ENCODE measurements around the gene HOXA10. TPM values are rescaled to one million over a fixed set of nuclear protein-coding genes. Genes with fewer than 3 reads are reported as not detected.

The HOXA10 gene
- total RNA-seq, 1 experiment from 2014 or later = not detected

DNA sequence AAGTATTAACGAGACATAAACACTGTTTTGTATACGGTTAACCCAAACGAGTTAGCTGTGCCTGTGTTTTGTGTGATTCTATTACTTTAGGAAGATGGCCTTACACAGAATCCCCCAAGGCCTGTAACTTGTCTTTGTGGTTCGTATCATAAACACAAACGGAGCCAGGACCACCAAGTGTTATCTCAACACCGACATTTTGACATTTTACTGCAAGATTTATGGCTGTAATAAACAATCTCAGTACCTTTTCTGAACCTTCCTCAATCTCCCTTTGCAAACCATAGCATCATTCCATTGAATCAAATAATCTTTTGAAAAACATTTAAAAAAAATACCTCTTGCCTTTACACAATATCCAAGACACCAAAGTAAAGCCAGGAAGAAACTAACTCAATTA, 41.1 kb downstream of the HOXA10 start:
- no peak overlapping the region for H3K4me2 ChIP-seq (ENCODE audit: insufficient read depth, insufficient read length, low read length)
- no peak overlapping the region for H3K4me3 Mint-ChIP-seq
- peaks cover 97% of the 10 kb centered on the region for H3K27me3 Mint-ChIP-seq (ENCODE audit: low read depth)
- H3K4me1 ChIP-seq (ENCODE audit: insufficient read depth, low read length) = no peaks in the 10 kb centered on the region
- TF ChIP-seq CTCF (conservative IDR thresholded peaks at IDR 0.05) = no peak
- H3K18ac ChIP-seq (ENCODE audit: insufficient read length, low read depth, low read length) = no peak overlapping the region
- WGBS (ENCODE audit: extremely low coverage, insufficient read length, low lambda C conversion rate) = no CpG with 5 or more reads among the region's 6 CpGs
- H3K9ac ChIP-seq (ENCODE audit: extremely low read depth, insufficient read length, low read length) = no peak overlapping the region
- no peaks in the 10 kb centered on the region for H3K79me2 ChIP-seq (ENCODE audit: insufficient read depth, low read length)
- H4K8ac ChIP-seq (replicated peaks; ENCODE audit: insufficient read length, low read depth, low read length) = no peak overlapping the region
- H3T11ph ChIP-seq (ENCODE audit: low read length) = no peak overlapping the region
- no peak overlapping the region for H2BK15ac ChIP-seq (ENCODE audit: low read depth, low read length)
- H2BK20ac ChIP-seq (ENCODE audit: low read depth, low read length, poor library complexity, severe bottlenecking) = no peak overlapping the region
- H2BK5ac ChIP-seq (ENCODE audit: insufficient read length, low read length) = no peak overlapping the region
- peaks cover 0 to 7% of the 10 kb centered on the region in 2 experiments; a peak in 3 of 5 replicates for H3K9me3 Mint-ChIP-seq
- H2AFZ ChIP-seq (ENCODE audit: low read length) = no peak overlapping the region
- H3K36me3 Mint-ChIP-seq (ENCODE audit: insufficient read depth in 1 of 3, low read depth in 3 of 3) = no peaks in the 10 kb centered on the region; a peak in 1 of 7 replicates
- H3K4me1 Mint-ChIP-seq = no peaks in the 10 kb centered on the region
- H3K56ac ChIP-seq (ENCODE audit: insufficient read length, low read depth, low read length) = no peak overlapping the region
- H3K79me1 ChIP-seq (ENCODE audit: insufficient read depth, low read depth, low read length, poor library complexity, severe bottlenecking) = no peaks in the 10 kb centered on the region
- no peak overlapping the region for H2BK12ac ChIP-seq (ENCODE audit: insufficient read length, low read depth, low read length)
- H3K4ac ChIP-seq (ENCODE audit: low read depth, low read length) = no peak overlapping the region
- H3K23me2 ChIP-seq (ENCODE audit: insufficient read length, low read depth, low read length, poor library complexity, severe bottlenecking) = no peaks in the 10 kb centered on the region
- no peaks in the 10 kb centered on the region for H3K9me3 ChIP-seq (ENCODE audit: control insufficient read depth, low read depth, low read length)
- H4K5ac ChIP-seq (ENCODE audit: insufficient read length, low read depth, low read length) = no peak overlapping the region
- H3K27ac ChIP-seq (ENCODE audit: insufficient read length, low read depth, low read length) = no peak overlapping the region
- no peak overlapping the region for H3K14ac ChIP-seq (ENCODE audit: insufficient read depth, low read length)
- H2AK5ac ChIP-seq (ENCODE audit: insufficient read length, low read length) = no peak overlapping the region
- H4K20me1 ChIP-seq (ENCODE audit: control insufficient read depth, insufficient read depth, insufficient read length) = peaks cover 3% of the 10 kb centered on the region
- no peak for DNase-seq
- H3K27me3 ChIP-seq (ENCODE audit: insufficient read depth, low read length) = peaks cover 95% of the 10 kb centered on the region
- H4K91ac ChIP-seq (ENCODE audit: insufficient read length, low read depth, low read length) = no peak overlapping the region
- H3K27ac Mint-ChIP-seq = no peak overlapping the region
- no peak overlapping the region for H2BK120ac ChIP-seq (ENCODE audit: low read depth, low read length, poor library complexity, severe bottlenecking)
- no peak overlapping the region for H3K23ac ChIP-seq (ENCODE audit: insufficient read length, low read depth, low read length)
